ENCODE measurements around the gene ITGB3BP.

ITGB3BP gene

GRCh38 chr1:63537940-63538339, 14.9 kb upstream of the ITGB3BP start:
- DNase-seq (ENCODE audit: low read depth): no peak
- H3K4me3 ChIP-seq (ENCODE audit: control insufficient read depth, low read depth, low read length): no peak overlapping the region
- peak; percentile 22 for TF ChIP-seq CTCF (IDR thresholded peaks at IDR 0.05; ENCODE audit: control insufficient read depth, insufficient read depth, low read depth, low read length, missing control alignments)

GRCh38 chr1:63537006-63537405, 14.0 kb upstream of the ITGB3BP start:
- H3K4me3 ChIP-seq (ENCODE audit: control insufficient read depth, low read depth, low read length): no peak overlapping the region
- TF ChIP-seq CTCF (IDR thresholded peaks at IDR 0.05; ENCODE audit: control insufficient read depth, insufficient read depth, low read depth, low read length, missing control alignments): no peak
- DNase-seq (ENCODE audit: low read depth): no peak

- no peak overlapping the region for H3K4me3 ChIP-seq (ENCODE audit: control insufficient read depth, low read depth, low read length)
- TF ChIP-seq CTCF (IDR thresholded peaks at IDR 0.05; ENCODE audit: control insufficient read depth, insufficient read depth, low read depth, low read length, missing control alignments): no peak
- no peak for DNase-seq (ENCODE audit: low read depth)
Observed at GRCh38 chr1:63534406-63534805, 11.4 kb upstream of the ITGB3BP start.

- no peak overlapping the region for H3K4me3 ChIP-seq (ENCODE audit: control insufficient read depth, low read depth, low read length)
- no peak for DNase-seq (ENCODE audit: low read depth)
- no peak for TF ChIP-seq CTCF (IDR thresholded peaks at IDR 0.05; ENCODE audit: control insufficient read depth, insufficient read depth, low read depth, low read length, missing control alignments)
Observed at GRCh38 chr1:63533931-63534330, 10.9 kb upstream of the ITGB3BP start.

GRCh38 chr1:63532727-63533126, 9.7 kb upstream of the ITGB3BP start:
- DNase-seq (ENCODE audit: low read depth): no peak
- no peak overlapping the region for H3K4me3 ChIP-seq (ENCODE audit: control insufficient read depth, low read depth, low read length)
- TF ChIP-seq CTCF (IDR thresholded peaks at IDR 0.05; ENCODE audit: control insufficient read depth, insufficient read depth, low read depth, low read length, missing control alignments): no peak

- H3K4me3 ChIP-seq (ENCODE audit: control insufficient read depth, low read depth, low read length): peak overlapping the region; percentile 82
- DNase-seq (ENCODE audit: low read depth): no peak
- TF ChIP-seq CTCF (IDR thresholded peaks at IDR 0.05; ENCODE audit: control insufficient read depth, insufficient read depth, low read depth, low read length, missing control alignments): no peak
Observed at GRCh38 chr1:63524201-63524600, 1.2 kb upstream of the ITGB3BP start.

- no peak for TF ChIP-seq CTCF (IDR thresholded peaks at IDR 0.05; ENCODE audit: control insufficient read depth, insufficient read depth, low read depth, low read length, missing control alignments)
- no peak for DNase-seq (ENCODE audit: low read depth)
- peak overlapping the region; percentile 82 for H3K4me3 ChIP-seq (ENCODE audit: control insufficient read depth, low read depth, low read length)
Observed at GRCh38 chr1:63523738-63524137, 713 bp upstream of the ITGB3BP start.
